H4 (cell line): ENCODE results near the gene FBXW7. TPM values are rescaled to one million over a fixed set of nuclear protein-coding genes. Genes with fewer than 3 reads are reported as not detected.

Experiments used
- DNase-seq: peaks from one replicate; pipeline ENCODE4 v3.0.0-alpha.2; 2015; ENCODE audit warnings: low spot score
- total RNA-seq: library from RNA; depleted of rRNA; stranded (reverse); fragments of >200 nt; shearing (Covaris generic); gene quantifications from 2 replicates; pipeline ENCODE4 v1.2.3, GENCODE V29; 2014

The FBXW7 gene
- total RNA-seq, 1 experiment from 2014 or later: 17.9 TPM

GRCh38 chr4:152374606-152375285 is 161.1 kb downstream of the FBXW7 start:
- DNase-seq: no peak

GRCh38 chr4:152374153-152374552 is 161.7 kb downstream of the FBXW7 start:
- no peak for DNase-seq

- DNase-seq: no peak
Observed at GRCh38 chr4:152372444-152372843, 163.4 kb downstream of the FBXW7 start.

- DNase-seq: no peak
Observed at GRCh38 chr4:152369902-152370295, 166.0 kb downstream of the FBXW7 start.

GRCh38 chr4:152369203-152369901 is 166.5 kb downstream of the FBXW7 start:
- no peak for DNase-seq

GRCh38 chr4:152368001-152368400 is 167.9 kb downstream of the FBXW7 start:
- DNase-seq: no peak

- DNase-seq: no peak
Observed at GRCh38 chr4:152364883-152365282, 171.0 kb downstream of the FBXW7 start.

GRCh38 chr4:152364383-152364782 is 171.5 kb downstream of the FBXW7 start:
- DNase-seq: no peak

- DNase-seq: no peak
Observed at GRCh38 chr4:152363904-152364303, 172.0 kb downstream of the FBXW7 start.

GRCh38 chr4:152363086-152363485 is 172.8 kb downstream of the FBXW7 start:
- DNase-seq: no peak

GRCh38 chr4:152360045-152360410 is 175.9 kb downstream of the FBXW7 start:
- DNase-seq: no peak

GRCh38 chr4:152359208-152360044 is 176.5 kb downstream of the FBXW7 start:
- no peak for DNase-seq

GRCh38 chr4:152357206-152357605 is 178.7 kb downstream of the FBXW7 start:
- no peak for DNase-seq

GRCh38 chr4:152356428-152357034 is 179.4 kb downstream of the FBXW7 start:
- no peak for DNase-seq

- DNase-seq: peak; percentile 91
Observed at GRCh38 chr4:152352622-152353116, 183.2 kb downstream of the FBXW7 start.

GRCh38 chr4:152352215-152352614 is 183.7 kb downstream of the FBXW7 start:
- no peak for DNase-seq

- DNase-seq: no peak
Observed at GRCh38 chr4:152351080-152351479, 184.8 kb downstream of the FBXW7 start.

- DNase-seq: peak; percentile 18
Observed at GRCh38 chr4:152348670-152349069, 187.2 kb downstream of the FBXW7 start.

GRCh38 chr4:152346979-152347378 is 188.9 kb downstream of the FBXW7 start:
- no peak for DNase-seq

GRCh38 chr4:152346526-152346925 is 189.4 kb downstream of the FBXW7 start:
- no peak for DNase-seq

- DNase-seq: no peak
Observed at GRCh38 chr4:152344001-152344400, 191.9 kb downstream of the FBXW7 start.

- DNase-seq: no peak
Observed at GRCh38 chr4:152342293-152342692, 193.6 kb downstream of the FBXW7 start.
